ENCODE measurements around the gene RIOX2.

RIOX2 gene

GRCh38 chr3:97901313-97902248, 70.7 kb downstream of the RIOX2 start:
- no peak for DNase-seq

- DNase-seq = no peak
Observed at GRCh38 chr3:97899331-97899730, 72.9 kb downstream of the RIOX2 start.

- DNase-seq = no peak
Observed at GRCh38 chr3:97896547-97896946, 75.7 kb downstream of the RIOX2 start.

GRCh38 chr3:97896129-97896528, 76.1 kb downstream of the RIOX2 start:
- DNase-seq = no peak

- no peak for DNase-seq
Observed at GRCh38 chr3:97895216-97895615, 77.0 kb downstream of the RIOX2 start.

- DNase-seq = no peak
Observed at GRCh38 chr3:97892852-97893251, 79.4 kb downstream of the RIOX2 start.

Data from effector CD4-positive, alpha-beta T cell (primary cell).